Gastrocnemius medialis (tissue), 4 donors: ENCODE data around the gene YPEL2. TPM values are rescaled to one million over a fixed set of nuclear protein-coding genes. Genes with fewer than 3 reads are reported as not detected.
A peak's percentile ranks its signal among the peaks of the same experiment; 100 is the strongest.

ENCODE experiments used
- ATAC-seq, 2 donors: fragments of 150-250 bp; one replicate each; pipeline ENCODE4 v1.9.1; 2016
- DNase-seq, 2 donors: peaks; one replicate each; pipeline ENCODE4 v3.0.0-alpha.2; 2019
- H3K27ac ChIP-seq, 4 donors: fragments of 200-600 bp; sonication (generic); 1 replicate in 1 of 4; 2 replicates in 3 of 4; pipeline ENCODE4 v1.5.1; 2016 to 2018; ENCODE audit warnings: mild to moderate bottlenecking in 2 of 4, moderate library complexity in 1 of 4
- H3K27me3 ChIP-seq, 3 donors: fragments of 200-600 bp; sonication (generic) in 2 of 3; 1 replicate in 1 of 3; 2 replicates in 2 of 3; pipeline versions ENCODE4 v1.5.1 to v1.6.0; 2016 to 2019; ENCODE audit warnings: mild to moderate bottlenecking in 1 of 3, moderate library complexity in 1 of 3
- H3K36me3 ChIP-seq, 2 donors: fragments of 200-600 bp; sonication (generic) in 1 of 2; one replicate each; pipeline ENCODE4 v1.5.1; 2017 to 2018
- H3K4me1 ChIP-seq, 2 donors: fragments of 200-600 bp; sonication (generic) in 1 of 2; one replicate each; pipeline ENCODE4 v1.5.1; 2016 to 2017; ENCODE audit warnings: mild to moderate bottlenecking in 2 of 2
- H3K4me3 ChIP-seq, 4 donors: fragments of 200-600 bp; sonication (generic) in 3 of 4; 1 replicate in 1 of 4; 2 replicates in 3 of 4; pipeline ENCODE4 v1.5.1; 2016 to 2019; ENCODE audit warnings: mild to moderate bottlenecking in 2 of 4
- H3K9me3 ChIP-seq, 3 donors: fragments of 200-600 bp; sonication (generic) in 2 of 3; 1 replicate in 1 of 3; 2 replicates in 2 of 3; pipeline ENCODE4 v1.5.1; 2016 to 2019
- POLR2A ChIP-seq, 2 donors: fragments of 450-650 bp; IDR thresholded peaks; one replicate each; pipeline ENCODE4 v1.6.1; 2017; ENCODE audit warnings: antibody characterized with exemption in 2 of 2, mild to moderate bottlenecking in 2 of 2, moderate library complexity in 2 of 2
- in situ Hi-C, 4 donors: fragments of 200-750 bp; cut with MboI; loops; one replicate each; pipeline versions ENCODE4 v1.15.0 to v1.8.0; 2017; ENCODE audit warnings: low sequenced_read_pairs in 4 of 4
- intact Hi-C: fragments of 100-400 bp; cut with DNase I; formaldehyde crosslinking; loops from one replicate; pipeline ENCODE4 v1.15.1; 2023; ENCODE audit warnings: low total_unique reads
- total RNA-seq, 4 donors: library from RNA; depleted of rRNA; stranded (reverse); fragments of >200 nt; gene quantifications; one replicate each; pipeline versions ENCODE4 v1.1.0 to v1.2.3, GENCODE V29; 2016
- TF ChIP-seq, protein P1 (sequence below), 5 experiments: fragments of 450-650 bp in 3 of 5; fragments of 200-600 bp in 2 of 5; sonication (generic) in 2 of 5; IDR thresholded peaks in 4 of 5; conservative IDR thresholded peaks in 1 of 5; 1 replicate in 4 of 5; 2 replicates in 1 of 5; pipeline ENCODE4 v1.5.1; 2016 to 2019; ENCODE audit warnings: antibody characterized with exemption in 5 of 5, mild to moderate bottlenecking in 3 of 5, moderate library complexity in 3 of 5

Gene YPEL2
- total RNA-seq, 4 donors from 2014 or later = 18.9 to 27.4 (median 22.2) TPM

DNA sequence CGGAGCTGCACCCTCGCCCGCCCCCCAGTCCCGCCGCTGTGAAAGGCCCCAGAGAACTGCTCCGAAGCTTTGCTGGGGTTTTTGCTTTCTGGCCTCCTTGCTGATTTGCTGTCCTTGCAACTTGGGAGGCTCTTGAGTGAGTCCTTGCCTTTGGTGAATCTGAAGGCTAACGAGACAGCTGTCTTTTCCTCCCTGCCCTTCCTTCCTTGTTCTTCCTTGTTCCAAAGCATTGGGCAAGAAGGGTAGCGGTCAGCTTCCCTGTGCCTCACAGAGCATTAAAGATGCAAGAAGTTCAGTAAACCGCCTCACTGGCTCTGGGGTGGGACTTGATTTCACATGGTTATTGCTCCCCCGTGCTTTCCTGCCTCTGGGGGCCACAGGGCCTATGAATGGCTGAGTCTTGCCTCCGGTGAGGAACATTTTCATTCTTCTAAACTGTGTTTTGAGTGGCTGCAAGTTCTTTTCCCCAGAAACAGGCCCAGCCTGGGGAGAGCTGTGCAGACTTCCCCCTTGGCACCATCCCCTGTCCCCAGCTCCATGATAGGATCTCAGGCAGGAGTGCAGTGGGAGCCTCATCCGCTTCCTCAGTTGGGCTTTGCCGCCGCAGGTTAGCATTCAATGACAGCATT lies 1.4 kb downstream of the YPEL2 start:
- TF ChIP-seq POLR2A (IDR thresholded peaks at IDR 0.05) = peak in 1 of 2 donors; percentile 54
- TF ChIP-seq, protein P1, sequence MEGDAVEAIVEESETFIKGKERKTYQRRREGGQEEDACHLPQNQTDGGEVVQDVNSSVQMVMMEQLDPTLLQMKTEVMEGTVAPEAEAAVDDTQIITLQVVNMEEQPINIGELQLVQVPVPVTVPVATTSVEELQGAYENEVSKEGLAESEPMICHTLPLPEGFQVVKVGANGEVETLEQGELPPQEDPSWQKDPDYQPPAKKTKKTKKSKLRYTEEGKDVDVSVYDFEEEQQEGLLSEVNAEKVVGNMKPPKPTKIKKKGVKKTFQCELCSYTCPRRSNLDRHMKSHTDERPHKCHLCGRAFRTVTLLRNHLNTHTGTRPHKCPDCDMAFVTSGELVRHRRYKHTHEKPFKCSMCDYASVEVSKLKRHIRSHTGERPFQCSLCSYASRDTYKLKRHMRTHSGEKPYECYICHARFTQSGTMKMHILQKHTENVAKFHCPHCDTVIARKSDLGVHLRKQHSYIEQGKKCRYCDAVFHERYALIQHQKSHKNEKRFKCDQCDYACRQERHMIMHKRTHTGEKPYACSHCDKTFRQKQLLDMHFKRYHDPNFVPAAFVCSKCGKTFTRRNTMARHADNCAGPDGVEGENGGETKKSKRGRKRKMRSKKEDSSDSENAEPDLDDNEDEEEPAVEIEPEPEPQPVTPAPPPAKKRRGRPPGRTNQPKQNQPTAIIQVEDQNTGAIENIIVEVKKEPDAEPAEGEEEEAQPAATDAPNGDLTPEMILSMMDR (IDR thresholded peaks at IDR 0.05 in 4 of 5, conservative IDR thresholded peaks at IDR 0.05 in 1 of 5) = no peak
- no peaks in the 10 kb centered on the region for H3K27me3 ChIP-seq
- in situ Hi-C loops = no loop called here
- H3K27ac ChIP-seq = peak overlapping the region; percentile 96 to 98 (median 96)
- peak; percentile 52 to 69 for DNase-seq
- no peaks in the 10 kb centered on the region for H3K36me3 ChIP-seq
- H3K9me3 ChIP-seq = no peaks in the 10 kb centered on the region
- peak; percentile 53 to 66 for ATAC-seq
- peak overlapping the region; percentile 85 to 95 (median 89) for H3K4me3 ChIP-seq
- intact Hi-C loops = loop anchor here (1.0 to 5.0 kb wide), 5 partner anchors 34 to 284 kb away; partner anchors contain the start of gene CLTC
- peaks cover 67 to 78% of the 10 kb centered on the region in 2 donors for H3K4me1 ChIP-seq

DNA sequence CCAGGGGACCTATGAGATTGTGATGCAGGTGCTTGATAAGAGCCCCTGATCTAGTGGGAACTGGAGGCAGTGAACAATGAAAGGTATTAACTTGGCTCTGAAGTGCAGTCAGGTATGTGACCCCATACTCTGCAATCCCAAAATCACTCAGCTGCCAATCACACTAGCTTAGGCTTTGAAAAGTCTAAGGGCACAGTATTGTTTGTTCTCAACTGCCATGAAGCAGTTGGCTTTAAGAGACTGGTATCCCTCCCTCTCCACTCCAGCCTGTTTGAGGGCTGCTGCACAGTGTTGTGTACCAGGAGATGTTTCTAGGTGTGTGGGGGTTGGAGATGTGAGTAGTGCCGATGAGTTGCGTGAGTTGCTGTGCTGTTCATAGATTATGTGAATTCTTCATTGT lies 2.4 kb downstream of the YPEL2 start:
- Histone ChIP-seq H3K9me3 (no peaks in the 10 kb centered on the region), H3K27me3 (no peaks in the 10 kb centered on the region), H3K4me3 (peak overlapping the region; percentile 85 to 95 (median 89)), H3K27ac (peak overlapping the region; percentile 96 to 98 (median 96)), H3K36me3 (no peaks in the 10 kb centered on the region), H3K4me1 (peaks cover 76 to 83% of the 10 kb centered on the region in 2 donors)
- TF ChIP-seq POLR2A (IDR thresholded peaks at IDR 0.05) = no peak
- TF ChIP-seq, protein P1 (IDR thresholded peaks at IDR 0.05 in 4 of 5, conservative IDR thresholded peaks at IDR 0.05 in 1 of 5) = no peak
- intact Hi-C loops (loop anchor here (2.0 to 5.0 kb wide), 3 partner anchors 33 to 283 kb away; partner anchors contain the start of gene CLTC), in situ Hi-C loops (no loop called here)
- ATAC-seq (no peak), DNase-seq (no peak)

DNA sequence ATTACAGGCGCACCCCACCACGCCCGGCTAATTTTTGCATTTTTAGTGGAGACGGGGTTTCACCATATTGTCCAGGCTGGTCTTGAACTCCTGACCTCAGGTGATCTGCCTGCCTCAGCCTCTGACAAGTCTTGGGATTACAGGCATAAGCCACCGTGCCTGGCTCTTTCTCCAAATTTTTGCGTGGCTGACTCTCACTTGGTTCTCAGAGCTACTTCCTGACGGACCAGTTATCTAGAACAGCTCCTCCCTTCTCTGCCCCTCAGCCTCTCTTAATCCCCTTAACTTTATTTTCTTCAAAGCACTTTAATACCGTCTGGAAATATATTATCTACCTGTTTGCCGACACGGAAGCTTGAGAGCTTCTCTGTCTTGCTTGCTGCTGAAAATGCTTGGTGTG lies 4.2 kb downstream of the YPEL2 start:
- Histone ChIP-seq H3K27me3 (no peaks in the 10 kb centered on the region), H3K9me3 (no peaks in the 10 kb centered on the region), H3K4me3 (peak overlapping the region in 1 of 4 donors; percentile 16), H3K27ac (peak overlapping the region; percentile 96 to 98 (median 96)), H3K36me3 (no peaks in the 10 kb centered on the region), H3K4me1 (peaks cover 75 to 83% of the 10 kb centered on the region in 2 donors)
- intact Hi-C loops (no loop called here), in situ Hi-C loops (no loop called here)
- no peak for TF ChIP-seq POLR2A (IDR thresholded peaks at IDR 0.05)
- TF ChIP-seq, protein P1 (IDR thresholded peaks at IDR 0.05 in 4 of 5, conservative IDR thresholded peaks at IDR 0.05 in 1 of 5) = no peak
- ATAC-seq = no peak
- DNase-seq = no peak

DNA sequence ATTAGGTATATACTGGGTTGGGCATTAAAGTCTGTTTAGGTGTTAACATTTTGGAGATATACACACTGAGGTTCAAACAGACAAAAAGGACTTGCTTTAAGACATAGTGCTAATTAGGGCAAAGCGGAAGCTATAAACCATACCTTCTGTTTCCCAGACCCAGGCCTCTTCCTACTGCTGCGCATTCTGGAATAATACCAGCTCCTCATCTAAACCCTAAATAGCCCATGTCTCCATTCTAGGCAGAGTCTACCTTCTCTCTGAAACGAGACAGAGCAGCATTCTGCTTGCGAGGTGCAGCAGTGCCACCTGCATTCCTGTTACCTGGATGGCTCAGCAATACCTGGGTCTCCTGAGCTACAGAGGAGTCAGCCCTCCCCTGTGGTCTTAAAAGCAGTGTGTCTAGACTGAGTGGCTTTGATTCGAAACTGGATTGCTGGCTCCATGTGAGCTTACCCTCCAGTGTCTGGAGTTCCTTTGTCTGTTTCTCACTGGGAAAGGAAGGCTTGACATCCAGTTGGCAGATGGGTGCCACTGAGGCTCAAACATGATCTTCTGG lies 6.4 kb downstream of the YPEL2 start:
- Histone ChIP-seq H3K9me3 (no peaks in the 10 kb centered on the region), H3K27me3 (no peaks in the 10 kb centered on the region), H3K27ac (peak overlapping the region; percentile 96 to 98 (median 96)), H3K4me1 (peaks cover 95 to 97% of the 10 kb centered on the region in 2 donors), H3K4me3 (no peak overlapping the region), H3K36me3 (no peaks in the 10 kb centered on the region)
- no peak for ATAC-seq
- intact Hi-C loops (no loop called here), in situ Hi-C loops (no loop called here)
- DNase-seq = no peak
- no peak for TF ChIP-seq POLR2A (IDR thresholded peaks at IDR 0.05)
- TF ChIP-seq, protein P1 (IDR thresholded peaks at IDR 0.05 in 4 of 5, conservative IDR thresholded peaks at IDR 0.05 in 1 of 5) = no peak
